Coronary artery (tissue), 2 donors: ENCODE data around the gene DDX24.
A peak's percentile ranks its signal among the peaks of the same experiment; 100 is the strongest.

Experiments
- DNase-seq: peaks from one replicate; pipeline ENCODE4 v3.0.0-alpha.2; 2017; ENCODE audit warnings: low spot score
- H3K27ac ChIP-seq, 2 donors: fragments of 200-600 bp; sonication (generic); one replicate each; pipeline ENCODE4 v1.5.1; 2016 to 2019
- H3K4me3 ChIP-seq: fragments of 200-600 bp; sonication (generic); 2 replicates; pipeline ENCODE4 v1.5.1; 2016; ENCODE audit warnings: mild to moderate bottlenecking, moderate library complexity
- TF ChIP-seq, protein P1 (sequence below): fragments of 200-600 bp; sonication (generic); IDR thresholded peaks from one replicate; pipeline ENCODE4 v1.5.1; 2019; ENCODE audit warnings: antibody characterized with exemption

Gene DDX24

DNA sequence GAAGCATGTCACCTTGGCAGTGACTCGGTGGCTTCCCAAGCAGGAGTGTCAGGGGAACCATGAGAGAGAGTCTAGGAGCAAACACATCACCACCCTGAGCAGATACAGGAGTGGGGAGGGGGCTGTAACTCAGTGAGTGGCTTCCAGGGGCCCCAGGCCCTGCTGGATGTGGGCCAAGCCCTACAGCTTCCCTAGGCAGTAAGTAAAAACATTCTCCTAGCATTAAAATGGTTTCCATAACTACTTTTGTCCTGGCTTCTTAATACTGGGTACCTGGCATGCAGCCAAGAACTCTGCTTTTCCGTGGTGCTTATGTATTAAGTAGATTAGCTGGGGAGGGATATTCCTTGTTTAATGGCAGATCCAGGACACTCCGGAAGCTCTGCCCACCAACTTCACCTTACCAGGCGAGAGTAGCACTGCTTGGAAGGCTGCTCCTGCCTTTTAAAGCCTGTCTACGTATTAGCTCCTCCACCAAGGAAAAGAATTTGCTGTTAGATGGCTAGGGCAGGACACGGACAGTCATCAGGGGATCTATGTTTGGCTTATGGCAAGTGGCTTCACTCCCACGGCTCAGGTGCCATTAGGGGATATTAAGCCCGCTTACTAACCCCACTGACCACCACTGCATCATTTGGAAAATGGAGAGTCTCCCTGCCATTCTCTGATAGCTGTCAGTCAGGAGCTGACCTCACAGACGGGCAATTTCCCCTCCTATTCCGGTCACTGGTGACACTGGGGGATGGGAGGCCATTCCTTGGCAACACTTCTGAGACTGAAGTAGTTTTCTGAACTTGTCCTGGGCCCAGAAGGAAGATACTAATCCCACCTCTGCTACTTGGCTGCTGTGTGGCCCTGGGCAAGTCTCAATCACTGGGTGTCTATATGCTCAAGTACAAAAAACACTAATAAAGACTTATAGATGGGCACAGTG lies 32.0 kb downstream of the DDX24 start:
- DNase-seq: peak; percentile 52
- Histone ChIP-seq H3K4me3 (no peak overlapping the region), H3K27ac (no peak overlapping the region)
- TF ChIP-seq, protein P1, sequence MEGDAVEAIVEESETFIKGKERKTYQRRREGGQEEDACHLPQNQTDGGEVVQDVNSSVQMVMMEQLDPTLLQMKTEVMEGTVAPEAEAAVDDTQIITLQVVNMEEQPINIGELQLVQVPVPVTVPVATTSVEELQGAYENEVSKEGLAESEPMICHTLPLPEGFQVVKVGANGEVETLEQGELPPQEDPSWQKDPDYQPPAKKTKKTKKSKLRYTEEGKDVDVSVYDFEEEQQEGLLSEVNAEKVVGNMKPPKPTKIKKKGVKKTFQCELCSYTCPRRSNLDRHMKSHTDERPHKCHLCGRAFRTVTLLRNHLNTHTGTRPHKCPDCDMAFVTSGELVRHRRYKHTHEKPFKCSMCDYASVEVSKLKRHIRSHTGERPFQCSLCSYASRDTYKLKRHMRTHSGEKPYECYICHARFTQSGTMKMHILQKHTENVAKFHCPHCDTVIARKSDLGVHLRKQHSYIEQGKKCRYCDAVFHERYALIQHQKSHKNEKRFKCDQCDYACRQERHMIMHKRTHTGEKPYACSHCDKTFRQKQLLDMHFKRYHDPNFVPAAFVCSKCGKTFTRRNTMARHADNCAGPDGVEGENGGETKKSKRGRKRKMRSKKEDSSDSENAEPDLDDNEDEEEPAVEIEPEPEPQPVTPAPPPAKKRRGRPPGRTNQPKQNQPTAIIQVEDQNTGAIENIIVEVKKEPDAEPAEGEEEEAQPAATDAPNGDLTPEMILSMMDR: no peak

DNA sequence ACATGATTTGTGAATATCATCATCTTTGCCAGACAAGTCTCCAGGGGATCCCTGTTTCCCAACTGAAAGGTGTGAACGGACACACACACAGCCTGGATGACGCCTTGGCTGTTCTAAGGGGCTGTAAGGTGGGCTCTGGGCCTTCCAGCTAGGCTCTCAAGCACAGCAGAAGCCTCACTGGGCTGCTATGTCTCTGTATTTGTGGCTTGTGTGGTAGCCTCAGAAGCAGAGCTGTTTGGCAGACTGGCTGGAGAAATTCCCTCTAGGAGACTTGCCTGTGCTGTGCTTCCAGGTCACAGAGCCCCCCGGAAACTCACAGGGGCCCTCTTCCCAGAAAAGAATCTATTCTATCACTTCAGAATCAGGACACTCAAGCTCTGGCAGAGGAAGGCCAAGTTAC lies 33.4 kb downstream of the DDX24 start:
- TF ChIP-seq, protein P1: no peak
- no peak overlapping the region for H3K4me3 ChIP-seq
- DNase-seq: peak; percentile 38
- H3K27ac ChIP-seq: no peak overlapping the region

DNA sequence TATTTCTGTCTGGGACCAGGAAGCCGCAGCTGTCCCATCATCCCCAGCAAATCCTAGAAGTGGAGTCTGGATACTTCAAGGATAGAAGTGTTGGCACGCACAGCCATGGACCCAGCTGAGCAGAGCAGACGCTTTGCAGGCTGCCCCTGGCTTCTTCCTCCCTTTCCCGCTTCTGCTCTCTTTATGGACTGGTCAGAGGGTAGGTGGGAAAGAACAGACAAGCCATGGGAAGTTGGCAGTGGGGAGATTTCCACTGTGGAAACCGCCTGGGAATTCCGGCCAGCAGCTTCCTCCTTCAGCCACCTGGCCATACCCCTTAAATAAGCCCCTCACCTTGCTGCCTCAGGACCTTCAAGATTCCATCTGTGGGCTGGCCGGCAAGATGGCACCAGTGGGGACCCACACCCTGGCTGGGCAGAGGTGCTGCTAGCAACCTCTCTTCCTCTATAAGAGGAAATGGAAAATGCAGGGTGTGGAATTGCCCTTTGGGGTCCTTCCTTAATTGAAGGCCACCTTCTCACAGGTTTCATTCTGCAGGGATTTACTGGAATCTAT lies 34.2 kb downstream of the DDX24 start:
- H3K27ac ChIP-seq: no peak overlapping the region
- TF ChIP-seq, protein P1: no peak
- no peak overlapping the region for H3K4me3 ChIP-seq
- peak; percentile 21 for DNase-seq

DNA sequence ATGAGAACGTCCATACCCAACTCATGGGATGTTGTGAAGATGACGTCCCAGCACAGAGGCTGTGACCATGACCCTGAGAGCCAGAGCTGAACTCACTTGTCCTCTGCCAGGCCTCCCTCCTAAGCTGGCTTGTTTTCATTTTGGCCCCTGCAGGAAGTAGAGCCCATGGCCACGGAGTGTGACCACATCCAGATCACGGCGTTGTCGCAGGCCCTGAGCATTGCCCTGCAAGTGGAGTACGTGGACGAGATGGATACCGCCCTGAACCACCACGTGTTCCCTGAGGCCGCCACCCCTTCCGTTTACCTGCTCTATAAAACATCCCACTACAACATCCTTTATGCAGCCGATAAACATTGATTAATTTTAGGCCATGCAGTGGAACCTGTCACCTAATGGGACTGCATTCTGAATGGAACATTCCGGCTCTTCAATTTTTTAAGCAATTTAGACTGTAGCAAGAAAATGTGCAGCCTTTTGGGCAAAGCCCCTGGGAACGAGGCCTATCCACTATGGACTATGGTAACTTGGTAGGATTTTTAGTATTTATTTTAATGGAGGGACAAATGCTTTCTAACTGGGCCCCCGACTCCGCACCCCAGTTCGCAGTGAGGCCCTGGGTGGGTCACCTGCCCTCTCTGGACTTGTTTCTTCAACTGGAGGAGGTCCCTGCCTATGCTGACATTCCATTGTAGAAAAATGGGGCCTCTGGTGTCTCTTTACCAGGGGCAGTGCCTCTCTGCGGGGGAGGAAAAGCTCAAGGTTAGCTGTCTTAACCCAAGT lies 35.2 kb downstream of the DDX24 start:
- no peak overlapping the region for H3K4me3 ChIP-seq
- TF ChIP-seq, protein P1: no peak

GRCh38 chr14:94045101-94045500 lies 35.9 kb downstream of the DDX24 start:
- no peak overlapping the region for H3K4me3 ChIP-seq
- TF ChIP-seq, protein P1: no peak
- DNase-seq: peak; percentile 50
- no peak overlapping the region for H3K27ac ChIP-seq

More for the DNA sequence above, 35.2 kb downstream of the DDX24 start:
- H3K27ac ChIP-seq: no peak overlapping the region
- DNase-seq: peak; percentile 29

- TF ChIP-seq, protein P1: no peak
- peak; percentile 47 for DNase-seq
- no peak overlapping the region for H3K27ac ChIP-seq
- no peak overlapping the region for H3K4me3 ChIP-seq
These were observed 36.4 kb downstream of the DDX24 start for GRCh38 chr14:94044476-94045091.
